Nephron (organoid): Measurements from ENCODE around the gene ADAMTS19.

ENCODE experiments used
- H3K27ac Mint-ChIP-seq, 3 experiments: 2 replicates each; pipeline ENCODE4 v1.8.0; 2020; ENCODE audit warnings: mixed read lengths in 3 of 3, mild to moderate bottlenecking in 2 of 3, moderate library complexity in 1 of 3
- H3K27me3 Mint-ChIP-seq: 2 replicates; pipeline ENCODE4 v1.8.0; 2021; ENCODE audit warnings: low read depth, mild to moderate bottlenecking, moderate library complexity, mixed read lengths
- H3K36me3 Mint-ChIP-seq: 2 replicates; pipeline ENCODE4 v1.8.0; 2020; ENCODE audit warnings: low read depth, mixed read lengths
- H3K4me1 Mint-ChIP-seq: 2 replicates; pipeline ENCODE4 v1.8.0; 2020; ENCODE audit warnings: mixed read lengths
- H3K4me3 Mint-ChIP-seq, 3 experiments: 2 replicates each; pipeline ENCODE4 v1.8.0; 2020; ENCODE audit warnings: mild to moderate bottlenecking in 3 of 3, mixed read lengths in 3 of 3, moderate library complexity in 2 of 3
- H3K9me3 Mint-ChIP-seq: 2 replicates; pipeline ENCODE4 v1.8.0; 2020; ENCODE audit warnings: mixed read lengths
- CTCF ChIP-seq, 3 experiments: fragments of 200-600 bp; sonication (generic); IDR thresholded peaks; one replicate each; pipeline ENCODE4 v1.5.0; 2021; ENCODE audit warnings: antibody characterized with exemption in 3 of 3; ENCODE audit not compliant: unreplicated experiment in 3 of 3

The ADAMTS19 gene

GRCh38 chr5:129593525-129593924, 133.4 kb downstream of the ADAMTS19 start:
- Mint-ChIP-seq H3K36me3 (no peaks in the 10 kb centered on the region), H3K4me3 (no peak overlapping the region), H3K4me1 (no peaks in the 10 kb centered on the region), H3K27me3 (no peaks in the 10 kb centered on the region), H3K27ac (no peak overlapping the region), H3K9me3 (no peaks in the 10 kb centered on the region)
- no peak for TF ChIP-seq CTCF (IDR thresholded peaks at IDR 0.05; ENCODE audit: unreplicated experiment in 3 of 3)

- H3K27ac Mint-ChIP-seq = no peak overlapping the region
- H3K36me3 Mint-ChIP-seq = no peaks in the 10 kb centered on the region
- no peaks in the 10 kb centered on the region for H3K4me1 Mint-ChIP-seq
- no peaks in the 10 kb centered on the region for H3K9me3 Mint-ChIP-seq
- no peak overlapping the region for H3K4me3 Mint-ChIP-seq
- no peaks in the 10 kb centered on the region for H3K27me3 Mint-ChIP-seq
- no peak for TF ChIP-seq CTCF (IDR thresholded peaks at IDR 0.05; ENCODE audit: unreplicated experiment in 3 of 3)
Observed at GRCh38 chr5:129601576-129601975, 141.5 kb downstream of the ADAMTS19 start.

- no peak for TF ChIP-seq CTCF (IDR thresholded peaks at IDR 0.05; ENCODE audit: unreplicated experiment in 3 of 3)
- H3K27ac Mint-ChIP-seq = no peak overlapping the region
- H3K36me3 Mint-ChIP-seq = peaks cover 12% of the 10 kb centered on the region
- no peak overlapping the region for H3K4me3 Mint-ChIP-seq
- peaks cover 5% of the 10 kb centered on the region for H3K4me1 Mint-ChIP-seq
- peaks cover 10% of the 10 kb centered on the region for H3K9me3 Mint-ChIP-seq
- H3K27me3 Mint-ChIP-seq = no peaks in the 10 kb centered on the region
Observed at GRCh38 chr5:129608350-129608749, 148.3 kb downstream of the ADAMTS19 start.

- H3K4me1 Mint-ChIP-seq = peaks cover 5% of the 10 kb centered on the region
- TF ChIP-seq CTCF (IDR thresholded peaks at IDR 0.05; ENCODE audit: unreplicated experiment in 3 of 3) = no peak
- H3K9me3 Mint-ChIP-seq = peaks cover 10% of the 10 kb centered on the region
- no peak overlapping the region for H3K4me3 Mint-ChIP-seq
- H3K27ac Mint-ChIP-seq = no peak overlapping the region
- H3K36me3 Mint-ChIP-seq = peaks cover 13% of the 10 kb centered on the region
- no peaks in the 10 kb centered on the region for H3K27me3 Mint-ChIP-seq
Observed at GRCh38 chr5:129609710-129610109, 149.6 kb downstream of the ADAMTS19 start.

GRCh38 chr5:129616517-129616916, 156.4 kb downstream of the ADAMTS19 start:
- Mint-ChIP-seq H3K36me3 (peaks cover 6% of the 10 kb centered on the region), H3K27me3 (no peaks in the 10 kb centered on the region), H3K9me3 (peaks cover 4% of the 10 kb centered on the region), H3K4me1 (peaks cover 5% of the 10 kb centered on the region), H3K27ac (peak overlapping the region in 1 of 3 experiments; percentile 61), H3K4me3 (no peak overlapping the region)
- TF ChIP-seq CTCF (IDR thresholded peaks at IDR 0.05; ENCODE audit: unreplicated experiment in 3 of 3) = no peak

GRCh38 chr5:129617206-129617605, 157.1 kb downstream of the ADAMTS19 start:
- no peaks in the 10 kb centered on the region for H3K27me3 Mint-ChIP-seq
- TF ChIP-seq CTCF (IDR thresholded peaks at IDR 0.05; ENCODE audit: unreplicated experiment in 3 of 3) = no peak
- H3K27ac Mint-ChIP-seq = no peak overlapping the region
- no peaks in the 10 kb centered on the region for H3K9me3 Mint-ChIP-seq
- no peak overlapping the region for H3K4me3 Mint-ChIP-seq
- peaks cover 5% of the 10 kb centered on the region for H3K4me1 Mint-ChIP-seq
- peaks cover 4% of the 10 kb centered on the region for H3K36me3 Mint-ChIP-seq
